K562 (cell line): ENCODE measurements around the gene OSBPL1A. TPM values are rescaled to one million over a fixed set of nuclear protein-coding genes. Genes with fewer than 3 reads are reported as not detected.
A peak's percentile ranks its signal among the peaks of the same experiment; 100 is the strongest.

Experiments
- ARID1B ChIP-seq: fragments of 450-650 bp; IDR thresholded peaks from 2 replicates; pipeline ENCODE4 v1.6.1; 2016; ENCODE audit warnings: antibody characterized with exemption, mild to moderate bottlenecking, inconsistent platforms
- BCOR ChIP-seq: fragments of 450-650 bp; IDR thresholded peaks from 2 replicates; pipeline ENCODE4 v1.6.1; 2016
- BHLHE40 ChIP-seq: IDR thresholded peaks from 2 replicates; pipeline ENCODE4 v1.6.1; 2011; ENCODE audit warnings: low read length, improper control_type of control experiment
- CBX5 ChIP-seq: IDR thresholded peaks from 2 replicates; pipeline ENCODE4 v1.6.1; 2014; ENCODE audit warnings: low read depth, borderline replicate concordance
- CCNT2 ChIP-seq: IDR thresholded peaks from 2 replicates; pipeline ENCODE4 v1.6.1; 2011; ENCODE audit warnings: borderline replicate concordance, low read depth, mild to moderate bottlenecking, moderate library complexity, mixed read lengths, low read length; ENCODE audit not compliant: insufficient read length; ENCODE audit errors: extremely low read depth
- CSDE1 ChIP-seq, 2 experiments: fragments of 450-650 bp; IDR thresholded peaks; 2 replicates each; pipeline ENCODE4 v1.6.1; 2016; ENCODE audit warnings: mild to moderate bottlenecking in 1 of 2
- DIDO1 ChIP-seq: fragments of 450-650 bp; IDR thresholded peaks from 2 replicates; pipeline ENCODE4 v1.6.1; 2016; ENCODE audit warnings: low read depth, missing biosample characterization, missing genetic modification characterization
- ELF1 ChIP-seq: fragments of 200-800 bp; sonication (Bioruptor generic); IDR thresholded peaks from 2 replicates; pipeline ENCODE4 v1.6.1; 2016; ENCODE audit warnings: missing genetic modification characterization, missing compliant biosample characterization
- HDGF ChIP-seq: fragments of 450-650 bp; IDR thresholded peaks from 2 replicates; pipeline ENCODE4 v1.6.1; 2016
- HSF4 ChIP-seq: fragments of 250-450 bp; sonication (Bioruptor Pico); IDR thresholded peaks from 2 replicates; pipeline ENCODE4 v2.1.2; 2022; ENCODE audit warnings: mild to moderate bottlenecking, moderate library complexity, borderline replicate concordance
- IRF9 ChIP-seq: fragments of 450-650 bp; IDR thresholded peaks from 2 replicates; pipeline ENCODE4 v1.6.1; 2016; ENCODE audit warnings: missing biosample characterization, missing genetic modification characterization
- NFIC ChIP-seq: fragments of 450-650 bp; IDR thresholded peaks from 2 replicates; pipeline ENCODE4 v1.6.1; 2017; ENCODE audit warnings: mild to moderate bottlenecking, inconsistent platforms
- NFIX ChIP-seq: fragments of 250-450 bp; sonication (Bioruptor Pico); IDR thresholded peaks from 2 replicates; pipeline ENCODE4 v1.4.0; 2020; ENCODE audit warnings: low read depth, mild to moderate bottlenecking, moderate library complexity
- NONO ChIP-seq, 2 experiments: fragments of 200-400 bp in 1 of 2; fragments of 450-650 bp in 1 of 2; formaldehyde crosslinking in 1 of 2; IDR thresholded peaks; 2 replicates each; pipeline ENCODE4 v1.6.1; 2017; ENCODE audit warnings: low read depth in 2 of 2, mild to moderate bottlenecking in 2 of 2, moderate library complexity in 2 of 2, low read length in 1 of 2
- POLR2A ChIP-seq: fragments of 450-650 bp; conservative IDR thresholded peaks from 2 replicates; pipeline ENCODE4 v1.6.1; 2016
- POLR2AphosphoS2 ChIP-seq: IDR thresholded peaks from 2 replicates; pipeline ENCODE4 v1.6.1; 2012; ENCODE audit warnings: low read length, improper control_type of control experiment
- POLR2G ChIP-seq: fragments of 200-400 bp; formaldehyde crosslinking; IDR thresholded peaks from 2 replicates; pipeline ENCODE4 v1.6.1; 2017; ENCODE audit warnings: low read depth, mild to moderate bottlenecking, antibody characterized with exemption, low read length, moderate library complexity
- RBM22 ChIP-seq: fragments of 200-400 bp; formaldehyde crosslinking; IDR thresholded peaks from 2 replicates; pipeline ENCODE4 v1.6.1; 2018; ENCODE audit warnings: low read length, low read depth; ENCODE audit not compliant: poor library complexity, severe bottlenecking
- SREBF1 ChIP-seq: fragments of 150-350 bp; IDR thresholded peaks from 2 replicates; pipeline ENCODE4 v1.6.1; 2014; ENCODE audit warnings: antibody characterized with exemption, low read depth, low read length, borderline replicate concordance
- STAT5B ChIP-seq: fragments of 250-450 bp; sonication (Bioruptor Pico); IDR thresholded peaks from 2 replicates; pipeline ENCODE4 v1.8.0; 2021; ENCODE audit warnings: mild to moderate bottlenecking, inconsistent platforms
- STAT6 ChIP-seq: sonication (generic); formaldehyde crosslinking; IDR thresholded peaks from 2 replicates; pipeline ENCODE4 v1.8.1; 2023; ENCODE audit warnings: mild to moderate bottlenecking, missing genetic modification reagents
- TCFL5 ChIP-seq: fragments of 250-450 bp; sonication (Bioruptor Pico); conservative IDR thresholded peaks from 2 replicates; pipeline ENCODE4 v1.6.1; 2021; ENCODE audit warnings: mild to moderate bottlenecking, moderate library complexity, matching md5 sums
- TFAM ChIP-seq: fragments of 250-450 bp; sonication (Bioruptor Pico); conservative IDR thresholded peaks from 2 replicates; pipeline ENCODE4 v1.5.0; 2021; ENCODE audit warnings: mild to moderate bottlenecking, moderate library complexity
- ZNF75A ChIP-seq: fragments of 450-650 bp; formaldehyde crosslinking; IDR thresholded peaks from 2 replicates; pipeline ENCODE4 v1.4.0; 2020; ENCODE audit warnings: mild to moderate bottlenecking
- polyA plus RNA-seq, 8 experiments: library from polyadenylated mRNA; depleted of rRNA in 4 of 8; stranded (reverse) in 5 of 8; unstranded in 3 of 8; fragments of >200 nt; fragmentation: Nextera tagmentation in 2 of 8; fragmentation: Illumina TruSeq in 1 of 8; extraction: Ambion mirVana in 2 of 8; extraction: Trizol in 1 of 8; gene quantifications; 2 replicates each; pipeline versions ENCODE4 v1.2.1 to v1.2.3, GENCODE V29; 2011 to 2014; ENCODE audit warnings: inconsistent platforms in 1 of 8, missing spikeins in 1 of 8
- total RNA-seq, 7 experiments: library from RNA; depleted of rRNA in 6 of 7; stranded (reverse); fragments of >200 nt in 6 of 7; fragmentation: Illumina TruSeq in 2 of 7; extraction: Trizol in 2 of 7; gene quantifications; 2 replicates each; pipeline versions ENCODE4 v1.2.1 to v1.2.3, GENCODE V29; 2011 to 2021; ENCODE audit warnings: low replicate concordance in 1 of 7

OSBPL1A gene
- total and polyA plus RNA-seq, 9 of the 15 experiments (the other 6 are each of a cell fraction or from before 2014, with no cell fraction given): 0.40 to 0.49 TPM; not detected in 7

- TF ChIP-seq NONO (IDR thresholded peaks at IDR 0.05; ENCODE audit: low read depth in 2 of 2, low read length in 1 of 2): peak; percentile 46 to 65; a peak in 2 of 4 replicates
- no peak for TF ChIP-seq BCOR
- TF ChIP-seq HDGF: no peak
- TF ChIP-seq SREBF1: no peak
- peak; percentile 72 for TF ChIP-seq POLR2A
- TF ChIP-seq CCNT2: peak; percentile 77
- no peak for TF ChIP-seq CBX5
- TF ChIP-seq POLR2AphosphoS2: no peak
- no peak for TF ChIP-seq NFIX (CRISPR knock-in tag)
- TF ChIP-seq ZNF75A (CRISPR knock-in tag): no peak; the same call in 1 of the 2 replicates
- TF ChIP-seq ARID1B: no peak
- no peak for TF ChIP-seq NFIC
- no peak for TF ChIP-seq STAT5B (CRISPR knock-in tag)
- no peak for TF ChIP-seq BHLHE40
- no peak for TF ChIP-seq CSDE1 (IDR thresholded peaks at IDR 0.05)
- TF ChIP-seq DIDO1 (tag): no peak; the same call in none of the 2 replicates
- peak; percentile 68 for TF ChIP-seq ELF1 (tag)
- peak; percentile 50; the same call in 1 of the 2 replicates for TF ChIP-seq TCFL5 (CRISPR knock-in tag)
- no peak for TF ChIP-seq HSF4 (CRISPR knock-in tag)
- TF ChIP-seq POLR2G: peak; percentile 96
- no peak for TF ChIP-seq STAT6 (CRISPR knock-in tag)
- no peak for TF ChIP-seq IRF9 (tag)
- no peak for TF ChIP-seq RBM22
- no peak for TF ChIP-seq TFAM (CRISPR knock-in tag)
Measured at GRCh38 chr18:24426398-24427294, 29.0 kb upstream of the OSBPL1A start, which contains the start of gene IMPACT (continued).
